Non-pigmented ciliary epithelial cell (primary cell): Measurements from ENCODE around the gene EIF4A3.

Experiments used
- DNase-seq: peaks from one replicate; pipeline ENCODE4 v3.0.0-alpha.2; 2010; ENCODE audit warnings: low read depth

The EIF4A3 gene

GRCh38 chr17:80132906-80133625, 13.9 kb downstream of the EIF4A3 start:
- DNase-seq = no peak

GRCh38 chr17:80130992-80131391, 15.9 kb downstream of the EIF4A3 start:
- DNase-seq = no peak

DNA sequence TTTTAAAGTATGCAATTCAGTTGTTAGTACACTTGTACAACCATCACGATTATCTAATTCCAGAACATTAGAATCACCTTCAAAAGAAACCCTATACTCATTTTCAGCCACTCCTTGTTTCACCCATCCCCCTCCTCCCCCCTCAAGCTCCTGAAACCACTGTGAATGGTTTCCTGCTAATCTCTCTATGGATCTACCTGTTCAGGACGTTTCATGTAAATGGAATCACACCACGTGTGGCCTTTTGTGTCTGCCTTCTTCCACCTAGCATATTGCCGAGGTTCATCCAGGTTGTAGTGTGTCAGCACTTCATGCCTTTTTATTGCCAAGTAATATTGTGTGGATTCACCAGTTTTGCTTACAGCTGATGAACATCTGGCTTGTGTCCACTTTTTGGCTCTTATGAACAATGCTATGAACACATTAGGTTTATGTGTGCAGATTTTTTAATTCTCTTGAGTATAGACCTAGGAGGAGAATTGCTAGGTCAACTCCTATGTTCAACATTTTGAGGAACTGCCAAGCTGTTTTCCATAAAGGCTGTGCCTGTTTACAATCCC, 17.8 kb downstream of the EIF4A3 start:
- no peak for DNase-seq

DNA sequence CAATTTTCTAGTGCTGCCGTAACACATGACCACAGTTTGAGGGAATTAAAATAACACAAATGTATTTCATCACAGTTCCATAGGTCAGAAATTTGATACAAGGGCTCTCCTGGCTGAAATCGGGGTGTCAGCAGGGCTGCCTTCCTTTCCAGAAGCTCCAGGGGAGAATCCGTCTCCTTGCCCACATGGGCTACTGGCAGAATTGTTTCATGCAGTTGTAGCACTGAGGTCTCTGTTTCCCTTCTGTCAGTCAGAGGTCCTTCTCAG, 20.5 kb downstream of the EIF4A3 start:
- DNase-seq = no peak

GRCh38 chr17:80125656-80126448, 21.1 kb downstream of the EIF4A3 start:
- DNase-seq = no peak

GRCh38 chr17:80124351-80124981, 22.5 kb downstream of the EIF4A3 start:
- DNase-seq = no peak

- DNase-seq = no peak
These were observed 23.1 kb downstream of the EIF4A3 start for GRCh38 chr17:80123791-80124190.

GRCh38 chr17:80122926-80123505, 23.9 kb downstream of the EIF4A3 start:
- DNase-seq = no peak

GRCh38 chr17:80122026-80122575, 24.8 kb downstream of the EIF4A3 start:
- no peak for DNase-seq

GRCh38 chr17:80119839-80120238, 27.1 kb downstream of the EIF4A3 start:
- DNase-seq = no peak

GRCh38 chr17:80119271-80119791, 27.6 kb downstream of the EIF4A3 start:
- no peak for DNase-seq

DNA sequence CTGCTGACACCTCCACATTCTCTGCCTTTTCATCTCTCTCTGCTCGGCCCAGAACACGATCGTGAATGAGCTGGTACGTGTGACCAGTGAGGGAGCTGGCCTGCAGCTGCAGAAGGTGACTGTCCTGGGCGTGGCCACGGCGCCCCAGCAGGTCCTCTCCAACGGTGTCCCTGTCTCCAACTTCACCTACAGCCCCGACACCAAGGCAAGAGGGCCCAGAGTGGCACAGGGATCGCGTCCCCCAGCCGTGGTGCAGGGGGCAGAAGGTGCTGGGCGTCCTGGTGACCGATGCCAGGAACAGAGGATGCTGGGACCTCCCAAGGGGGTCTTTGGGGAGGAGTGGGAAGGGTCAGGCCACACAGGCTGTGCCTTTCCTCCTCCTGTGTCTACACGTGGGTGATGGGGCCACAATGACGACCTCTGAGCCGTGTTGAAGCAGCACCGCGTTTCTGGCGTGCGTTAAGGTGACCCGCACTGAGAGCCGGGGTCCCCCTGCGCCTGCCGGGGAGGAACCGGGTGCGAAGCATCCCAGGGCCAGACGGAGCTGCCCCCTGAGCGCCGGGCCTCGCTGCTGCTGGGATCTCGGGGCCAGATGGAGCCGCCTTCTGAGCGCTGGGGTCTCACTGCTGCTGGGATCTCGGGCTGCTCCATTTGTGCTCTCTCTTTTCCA, 28.2 kb downstream of the EIF4A3 start:
- no peak for DNase-seq

GRCh38 chr17:80117491-80118401, 29.2 kb downstream of the EIF4A3 start:
- no peak for DNase-seq

DNA sequence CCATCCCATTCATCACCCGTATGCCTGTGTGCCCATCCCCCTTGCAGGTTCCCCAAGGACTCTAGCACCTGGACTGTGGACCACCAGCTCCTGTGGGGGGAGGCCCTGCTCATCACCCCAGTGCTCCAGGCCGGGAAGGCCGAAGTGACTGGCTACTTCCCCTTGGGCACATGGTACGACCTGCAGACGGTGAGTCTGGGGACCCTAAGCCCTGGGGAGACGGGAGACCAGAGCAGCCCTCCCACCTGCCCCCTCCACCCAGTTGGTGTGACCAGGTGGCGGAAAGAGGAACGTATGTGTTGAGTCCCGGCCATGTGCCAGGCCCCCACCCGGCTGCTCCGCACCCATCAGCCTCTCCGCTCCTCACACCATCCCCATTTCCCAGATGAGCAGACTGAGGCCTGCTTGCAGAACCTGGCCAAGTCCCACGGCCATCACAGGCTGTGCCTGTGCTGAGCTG, 30.0 kb downstream of the EIF4A3 start:
- DNase-seq = no peak

DNA sequence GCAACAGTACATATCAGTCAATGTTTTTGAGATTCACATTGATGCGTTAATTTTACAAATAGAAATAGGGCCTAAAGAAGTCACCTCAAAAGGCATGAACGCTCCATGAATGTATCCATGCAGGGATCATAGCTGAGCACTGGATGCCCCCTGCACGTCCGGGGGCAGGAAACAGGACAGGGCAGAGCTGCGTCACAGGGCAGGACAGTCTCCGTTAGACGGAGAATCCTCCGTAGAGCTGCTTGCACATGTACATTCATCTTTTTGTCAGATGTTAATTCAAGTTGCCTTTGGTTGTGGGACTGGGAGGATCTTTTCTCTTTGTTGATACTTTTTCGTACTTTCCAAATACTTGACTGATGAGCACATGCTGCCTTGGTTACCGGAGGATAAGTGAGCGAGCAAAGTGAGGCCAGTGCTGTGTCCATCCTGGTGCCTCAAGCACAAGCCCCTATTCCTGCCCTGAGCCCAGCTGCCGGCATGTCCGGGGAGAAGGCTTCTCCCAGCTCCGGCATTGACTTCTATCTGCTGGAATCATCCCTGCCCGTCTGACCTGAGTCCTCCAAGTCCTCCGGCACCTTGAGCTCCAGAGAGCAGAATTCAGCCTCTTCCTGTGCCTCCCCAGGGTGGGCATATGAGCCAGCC, 30.5 kb downstream of the EIF4A3 start:
- DNase-seq = no peak

- no peak for DNase-seq
These were observed 31.8 kb downstream of the EIF4A3 start for GRCh38 chr17:80115159-80115558.

GRCh38 chr17:80114758-80115157, 32.2 kb downstream of the EIF4A3 start:
- DNase-seq = no peak

DNA sequence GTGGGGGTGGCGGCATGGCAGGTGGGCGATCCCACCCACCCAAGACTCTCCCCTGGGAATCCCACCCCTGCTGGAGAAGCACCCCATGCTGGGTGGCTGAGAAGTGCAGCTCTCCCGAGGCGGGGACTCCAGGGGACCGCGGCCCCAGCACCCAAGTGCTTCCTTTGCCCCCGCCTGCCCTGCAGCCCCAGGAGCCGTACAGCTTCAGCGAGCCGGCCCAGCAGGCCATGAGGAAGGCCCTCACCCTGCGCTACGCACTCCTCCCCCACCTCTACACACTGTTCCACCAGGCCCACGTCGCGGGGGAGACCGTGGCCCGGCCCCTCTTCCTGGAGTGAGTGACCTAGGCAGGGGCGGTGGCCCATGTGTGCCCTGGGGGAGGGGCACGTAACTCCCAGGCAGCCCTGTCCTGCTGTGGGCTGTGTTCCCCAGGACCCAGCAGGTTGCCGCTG, 33.9 kb downstream of the EIF4A3 start:
- DNase-seq = no peak

DNA sequence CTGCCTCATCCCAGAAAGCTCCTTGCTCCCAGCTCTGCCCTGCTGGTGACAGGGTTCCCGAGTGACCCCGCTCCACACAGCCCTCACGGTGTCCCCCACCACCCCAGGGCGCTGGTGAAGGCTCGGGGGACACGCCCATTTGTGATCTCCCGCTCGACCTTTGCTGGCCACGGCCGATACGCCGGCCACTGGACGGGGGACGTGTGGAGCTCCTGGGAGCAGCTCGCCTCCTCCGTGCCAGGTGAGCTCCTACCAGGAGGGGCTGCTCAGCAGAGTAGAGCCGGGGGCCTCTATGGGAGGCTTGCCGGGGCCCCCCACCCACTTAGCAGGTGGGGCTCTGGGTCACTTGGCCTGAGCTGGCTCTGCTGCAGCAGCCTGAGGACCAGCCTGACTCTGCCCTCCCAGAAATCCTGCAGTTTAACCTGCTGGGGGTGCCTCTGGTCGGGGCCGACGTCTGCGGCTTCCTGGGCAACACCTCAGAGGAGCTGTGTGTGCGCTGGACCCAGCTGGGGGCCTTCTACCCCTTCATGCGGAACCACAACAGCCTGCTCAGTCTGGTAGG, 34.4 kb downstream of the EIF4A3 start:
- DNase-seq = no peak
